Neural crest cell (in vitro differentiated cells): ENCODE results near the gene TRAPPC6A. TPM values are rescaled to one million over a fixed set of nuclear protein-coding genes. Genes with fewer than 3 reads are reported as not detected.

ENCODE experiments used
- DNase-seq: peaks from one replicate; pipeline ENCODE4 v3.0.0; 2021; ENCODE audit warnings: low read depth, mixed read lengths, low spot score
- H3K27ac Mint-ChIP-seq: one replicate; pipeline ENCODE4 v1.8.0; 2021; ENCODE audit warnings: mild to moderate bottlenecking, mixed read lengths; ENCODE audit not compliant: unreplicated experiment
- H3K27me3 Mint-ChIP-seq: 2 replicates; pipeline ENCODE4 v1.8.0; 2021; ENCODE audit warnings: low read depth, mild to moderate bottlenecking, mixed read lengths
- H3K36me3 Mint-ChIP-seq: 2 replicates; pipeline ENCODE4 v1.8.0; 2021; ENCODE audit warnings: low read depth, mild to moderate bottlenecking, mixed read lengths
- H3K4me1 Mint-ChIP-seq: 2 replicates; pipeline ENCODE4 v1.8.0; 2021; ENCODE audit warnings: mixed read lengths
- H3K4me3 Mint-ChIP-seq: one replicate; pipeline ENCODE4 v1.8.0; 2021; ENCODE audit warnings: mild to moderate bottlenecking, mixed read lengths
- H3K9me3 Mint-ChIP-seq: 2 replicates; pipeline ENCODE4 v1.8.0; 2021; ENCODE audit warnings: mixed read lengths
- CTCF ChIP-seq: fragments of 200-600 bp; sonication (generic); conservative IDR thresholded peaks from 2 replicates; pipeline ENCODE4 v1.5.0; 2021; ENCODE audit warnings: antibody characterized with exemption, mild to moderate bottlenecking
- total RNA-seq: library from RNA; stranded (reverse); gene quantifications from 2 replicates; pipeline ENCODE4 v1.2.1, GENCODE V29; 2021

The TRAPPC6A gene
- total RNA-seq, 1 donor from 2014 or later = 25.1 TPM

- no peaks in the 10 kb centered on the region for H3K36me3 Mint-ChIP-seq
- peaks cover 12% of the 10 kb centered on the region for H3K4me1 Mint-ChIP-seq
- H3K27me3 Mint-ChIP-seq = peaks cover 3% of the 10 kb centered on the region
- H3K9me3 Mint-ChIP-seq = no peaks in the 10 kb centered on the region
- peak overlapping the region; percentile 1 for H3K4me3 Mint-ChIP-seq
- TF ChIP-seq CTCF = no peak
- no peak for DNase-seq
- no peak overlapping the region for H3K27ac Mint-ChIP-seq
Measured at GRCh38 chr19:45166723-45167252, 11.2 kb downstream of the TRAPPC6A start.

GRCh38 chr19:45164577-45165335 is 13.3 kb downstream of the TRAPPC6A start:
- TF ChIP-seq CTCF = no peak
- no peaks in the 10 kb centered on the region for H3K36me3 Mint-ChIP-seq
- H3K4me1 Mint-ChIP-seq = peaks cover 11% of the 10 kb centered on the region
- no peak for DNase-seq
- no peak overlapping the region for H3K4me3 Mint-ChIP-seq
- no peaks in the 10 kb centered on the region for H3K9me3 Mint-ChIP-seq
- no peak overlapping the region for H3K27ac Mint-ChIP-seq
- peaks cover 11% of the 10 kb centered on the region for H3K27me3 Mint-ChIP-seq

- Mint-ChIP-seq H3K9me3 (no peaks in the 10 kb centered on the region), H3K27ac (no peak overlapping the region)
Measured at GRCh38 chr19:45163751-45164460, 14.1 kb downstream of the TRAPPC6A start.

GRCh38 chr19:45163156-45163555 is 14.9 kb downstream of the TRAPPC6A start:
- Mint-ChIP-seq H3K36me3 (no peaks in the 10 kb centered on the region), H3K4me1 (peaks cover 11% of the 10 kb centered on the region), H3K4me3 (no peak overlapping the region), H3K27me3 (peaks cover 11% of the 10 kb centered on the region), H3K27ac (no peak overlapping the region), H3K9me3 (no peaks in the 10 kb centered on the region)
- DNase-seq = no peak
- no peak for TF ChIP-seq CTCF

More at GRCh38 chr19:45163751-45164460, 14.1 kb downstream of the TRAPPC6A start:
- no peak for DNase-seq
- TF ChIP-seq CTCF = no peak
- H3K36me3 Mint-ChIP-seq = no peaks in the 10 kb centered on the region
- peaks cover 11% of the 10 kb centered on the region for H3K4me1 Mint-ChIP-seq
- H3K27me3 Mint-ChIP-seq = peaks cover 11% of the 10 kb centered on the region
- H3K4me3 Mint-ChIP-seq = no peak overlapping the region

- Mint-ChIP-seq H3K27ac (no peak overlapping the region), H3K4me3 (no peak overlapping the region), H3K4me1 (peaks cover 11% of the 10 kb centered on the region), H3K36me3 (no peaks in the 10 kb centered on the region), H3K27me3 (peaks cover 11% of the 10 kb centered on the region), H3K9me3 (no peaks in the 10 kb centered on the region)
- DNase-seq = no peak
- no peak for TF ChIP-seq CTCF
Measured at GRCh38 chr19:45162608-45163143, 15.4 kb downstream of the TRAPPC6A start.
